Muscle of arm (tissue), 12 donors: ENCODE data around the gene S100A3. TPM values are rescaled to one million over a fixed set of nuclear protein-coding genes. Genes with fewer than 3 reads are reported as not detected.
"Not testable (repeated sequence)": the region's sequence is repeated elsewhere in the genome, so short reads cannot be mapped to it uniquely, and the experiment has no call there.

Experiments
- DNase-seq: peaks from one replicate; pipeline ENCODE4 v3.0.0-alpha.2; 2013
- polyA plus RNA-seq, 12 donors: library from polyadenylated mRNA; unstranded; fragments of 120-200 nt; gene quantifications; one replicate each; pipeline ENCODE4 v1.2.1, GENCODE V29; 2013; ENCODE audit not compliant: insufficient read length in 12 of 12

Gene S100A3
- polyA plus RNA-seq, 12 donors, result 0.35 to 3.5 (median 1.00) TPM; not detected in 2

- no peak for DNase-seq
These were observed 13.6 kb downstream of the S100A3 start, which contains the start of gene S100A6 for GRCh38 chr1:153535242-153536011. TSS of gene S100A6 (minus strand) at chr1:153535991. CDS start at chr1:153535339, 652 bp downstream.

- no peak for DNase-seq
These were observed 14.2 kb downstream of the S100A3 start for GRCh38 chr1:153534925-153535241.

GRCh38 chr1:153534226-153534924 lies 14.7 kb downstream of the S100A3 start:
- no peak for DNase-seq

GRCh38 chr1:153533689-153534201 lies 15.3 kb downstream of the S100A3 start:
- DNase-seq, result no peak

- DNase-seq, result peak; percentile 90
These were observed 16.1 kb downstream of the S100A3 start for GRCh38 chr1:153532769-153533599.

- DNase-seq, result no peak
These were observed 16.9 kb downstream of the S100A3 start for GRCh38 chr1:153532181-153532580.

- no peak for DNase-seq
These were observed 17.4 kb downstream of the S100A3 start for GRCh38 chr1:153531638-153532037.

- no peak for DNase-seq
These were observed 21.4 kb downstream of the S100A3 start for GRCh38 chr1:153527683-153528040.

GRCh38 chr1:153527023-153527682 lies 21.9 kb downstream of the S100A3 start:
- no peak for DNase-seq

GRCh38 chr1:153526132-153526543 lies 22.9 kb downstream of the S100A3 start:
- DNase-seq, result no peak

- DNase-seq, result no peak
These were observed 23.9 kb downstream of the S100A3 start for GRCh38 chr1:153525088-153525728.

GRCh38 chr1:153522353-153523048 lies 26.6 kb downstream of the S100A3 start:
- DNase-seq, result not testable (repeated sequence)

- not testable (repeated sequence) for DNase-seq
These were observed 27.2 kb downstream of the S100A3 start for GRCh38 chr1:153521808-153522207.

GRCh38 chr1:153520818-153521476 lies 28.1 kb downstream of the S100A3 start:
- no peak for DNase-seq

- not testable (repeated sequence) for DNase-seq
These were observed 28.8 kb downstream of the S100A3 start for GRCh38 chr1:153520137-153520691.

- DNase-seq, result no peak
These were observed 29.8 kb downstream of the S100A3 start for GRCh38 chr1:153519242-153519641.

- DNase-seq, result no peak
These were observed 33.3 kb downstream of the S100A3 start for GRCh38 chr1:153515504-153516394.

- DNase-seq, result no peak
These were observed 35.4 kb downstream of the S100A3 start for GRCh38 chr1:153513666-153514065.
